K562 (cell line): Measurements from ENCODE around the gene MPZL3. TPM values are rescaled to one million over a fixed set of nuclear protein-coding genes. Genes with fewer than 3 reads are reported as not detected.

Experiments used
- polyA plus RNA-seq, 8 experiments: library from polyadenylated mRNA; depleted of rRNA in 4 of 8; stranded (reverse) in 5 of 8; unstranded in 3 of 8; fragments of >200 nt; fragmentation: Nextera tagmentation in 2 of 8; fragmentation: Illumina TruSeq in 1 of 8; extraction: Ambion mirVana in 2 of 8; extraction: Trizol in 1 of 8; gene quantifications; 2 replicates each; pipeline versions ENCODE4 v1.2.1 to v1.2.3, GENCODE V29; 2011 to 2014; ENCODE audit warnings: inconsistent platforms in 1 of 8, missing spikeins in 1 of 8
- total RNA-seq, 7 experiments: library from RNA; depleted of rRNA in 6 of 7; stranded (reverse); fragments of >200 nt in 6 of 7; fragmentation: Illumina TruSeq in 2 of 7; extraction: Trizol in 2 of 7; gene quantifications; 2 replicates each; pipeline versions ENCODE4 v1.2.1 to v1.2.3, GENCODE V29; 2011 to 2021; ENCODE audit warnings: low replicate concordance in 1 of 7
- TF ChIP-seq, protein P1 (sequence below), 2 experiments: fragments of 450-650 bp; formaldehyde crosslinking in 1 of 2; IDR thresholded peaks; 2 replicates each; pipeline versions ENCODE4 v1.4.0 to v1.6.1; 2014 to 2020; ENCODE audit warnings: mild to moderate bottlenecking in 2 of 2, borderline replicate concordance in 1 of 2, low read depth in 1 of 2

Gene MPZL3
- total and polyA plus RNA-seq, 9 of the 15 experiments (the other 6 are each of a cell fraction or from before 2014, with no cell fraction given): 0.97 to 2.9 (median 1.6) TPM

DNA sequence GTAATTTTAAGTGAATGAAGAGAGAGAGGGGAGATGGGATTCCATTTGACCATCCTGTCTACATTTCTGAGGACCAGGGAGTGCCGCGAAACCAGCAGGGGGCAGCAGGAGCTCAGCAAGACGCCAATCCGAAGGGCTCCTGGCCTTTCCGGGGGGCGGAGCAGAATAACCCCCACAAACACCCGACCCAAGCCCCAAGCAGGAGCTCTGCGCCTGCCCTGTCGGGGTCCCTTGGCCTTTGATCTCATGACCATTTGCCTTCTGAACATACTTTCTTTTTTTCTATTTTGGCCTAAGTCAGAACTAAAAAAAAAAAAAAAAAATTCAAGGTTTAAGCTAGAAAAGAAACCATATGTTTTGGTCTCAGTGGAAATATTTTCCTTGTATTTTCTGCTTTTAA is 53.8 kb downstream of the MPZL3 start (continued):
- TF ChIP-seq, protein P1, sequence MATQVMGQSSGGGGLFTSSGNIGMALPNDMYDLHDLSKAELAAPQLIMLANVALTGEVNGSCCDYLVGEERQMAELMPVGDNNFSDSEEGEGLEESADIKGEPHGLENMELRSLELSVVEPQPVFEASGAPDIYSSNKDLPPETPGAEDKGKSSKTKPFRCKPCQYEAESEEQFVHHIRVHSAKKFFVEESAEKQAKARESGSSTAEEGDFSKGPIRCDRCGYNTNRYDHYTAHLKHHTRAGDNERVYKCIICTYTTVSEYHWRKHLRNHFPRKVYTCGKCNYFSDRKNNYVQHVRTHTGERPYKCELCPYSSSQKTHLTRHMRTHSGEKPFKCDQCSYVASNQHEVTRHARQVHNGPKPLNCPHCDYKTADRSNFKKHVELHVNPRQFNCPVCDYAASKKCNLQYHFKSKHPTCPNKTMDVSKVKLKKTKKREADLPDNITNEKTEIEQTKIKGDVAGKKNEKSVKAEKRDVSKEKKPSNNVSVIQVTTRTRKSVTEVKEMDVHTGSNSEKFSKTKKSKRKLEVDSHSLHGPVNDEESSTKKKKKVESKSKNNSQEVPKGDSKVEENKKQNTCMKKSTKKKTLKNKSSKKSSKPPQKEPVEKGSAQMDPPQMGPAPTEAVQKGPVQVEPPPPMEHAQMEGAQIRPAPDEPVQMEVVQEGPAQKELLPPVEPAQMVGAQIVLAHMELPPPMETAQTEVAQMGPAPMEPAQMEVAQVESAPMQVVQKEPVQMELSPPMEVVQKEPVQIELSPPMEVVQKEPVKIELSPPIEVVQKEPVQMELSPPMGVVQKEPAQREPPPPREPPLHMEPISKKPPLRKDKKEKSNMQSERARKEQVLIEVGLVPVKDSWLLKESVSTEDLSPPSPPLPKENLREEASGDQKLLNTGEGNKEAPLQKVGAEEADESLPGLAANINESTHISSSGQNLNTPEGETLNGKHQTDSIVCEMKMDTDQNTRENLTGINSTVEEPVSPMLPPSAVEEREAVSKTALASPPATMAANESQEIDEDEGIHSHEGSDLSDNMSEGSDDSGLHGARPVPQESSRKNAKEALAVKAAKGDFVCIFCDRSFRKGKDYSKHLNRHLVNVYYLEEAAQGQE (IDR thresholded peaks at IDR 0.05; ENCODE audit: borderline replicate concordance): peak; percentile 87
- TF ChIP-seq, protein P1 (CRISPR knock-in tag; IDR thresholded peaks at IDR 0.05; ENCODE audit: low read depth): no peak
